ENCODE results near the gene ELMOD2.
A peak's percentile ranks its signal among the peaks of the same experiment; 100 is the strongest.

Gene ELMOD2

GRCh38 chr4:140523857-140524742 is at the start of gene ELMOD2:
TSS of gene ELMOD2 (plus strand) at chr4:140524168. CDS start at chr4:140525429, 1,261 bp downstream.
- TF ChIP-seq ZNF8 (CRISPR knock-in tag; IDR thresholded peaks at IDR 0.05) (no peak), ZFP30 (CRISPR knock-in tag; IDR thresholded peaks at IDR 0.05) (no peak), TCF4 (CRISPR knock-in tag; IDR thresholded peaks at IDR 0.05; ENCODE audit: borderline replicate concordance) (no peak), TSHZ2 (CRISPR knock-in tag; IDR thresholded peaks at IDR 0.05) (peak; percentile 46; the same call in 1 of the 2 replicates), OSR1 (CRISPR knock-in tag; IDR thresholded peaks at IDR 0.05) (no peak), ARNTL (CRISPR knock-in tag; IDR thresholded peaks at IDR 0.05; ENCODE audit: borderline replicate concordance, low read depth) (no peak), SNAI2 (CRISPR knock-in tag; IDR thresholded peaks at IDR 0.05) (no peak), ISL1 (CRISPR knock-in tag; IDR thresholded peaks at IDR 0.05) (no peak), ESRRG (CRISPR knock-in tag; IDR thresholded peaks at IDR 0.05) (no peak), CSDC2 (CRISPR knock-in tag; IDR thresholded peaks at IDR 0.05) (0 out of 2 replicates have a peak, but pooled peaks have one; percentile 24), ZNF70 (CRISPR knock-in tag; IDR thresholded peaks at IDR 0.05) (no peak), BACH2 (CRISPR knock-in tag; IDR thresholded peaks at IDR 0.05; ENCODE audit: borderline replicate concordance) (no peak), GLIS3 (CRISPR knock-in tag; IDR thresholded peaks at IDR 0.05) (no peak), PPARA (CRISPR knock-in tag; IDR thresholded peaks at IDR 0.05; ENCODE audit: borderline replicate concordance) (no peak), POU6F1 (CRISPR knock-in tag; IDR thresholded peaks at IDR 0.05; ENCODE audit: borderline replicate concordance, low read depth) (no peak), ZFP3 (CRISPR knock-in tag; IDR thresholded peaks at IDR 0.05) (peak; percentile 53; the same call in 1 of the 2 replicates)
- ATAC-seq = peak; percentile 100

GRCh38 chr4:140483445-140483844 is 40.5 kb upstream of the ELMOD2 start:
- no peak for ATAC-seq
- no peak for TF ChIP-seq BACH2 (CRISPR knock-in tag; IDR thresholded peaks at IDR 0.05; ENCODE audit: borderline replicate concordance)

- no peak for TF ChIP-seq PPARA (CRISPR knock-in tag; IDR thresholded peaks at IDR 0.05; ENCODE audit: borderline replicate concordance)
- no peak for TF ChIP-seq ISL1 (CRISPR knock-in tag; IDR thresholded peaks at IDR 0.05)
- TF ChIP-seq PATZ1 (CRISPR knock-in tag; IDR thresholded peaks at IDR 0.05; ENCODE audit: borderline replicate concordance) = no peak
- no peak for TF ChIP-seq SNAI2 (CRISPR knock-in tag; IDR thresholded peaks at IDR 0.05)
- TF ChIP-seq POU6F1 (CRISPR knock-in tag; IDR thresholded peaks at IDR 0.05; ENCODE audit: borderline replicate concordance, low read depth) = no peak
- TF ChIP-seq ARNTL (CRISPR knock-in tag; IDR thresholded peaks at IDR 0.05; ENCODE audit: borderline replicate concordance, low read depth) = no peak
- TF ChIP-seq BACH2 (CRISPR knock-in tag; IDR thresholded peaks at IDR 0.05; ENCODE audit: borderline replicate concordance) = no peak
- TF ChIP-seq ZNF565 (CRISPR knock-in tag; conservative IDR thresholded peaks at IDR 0.05; ENCODE audit: low read depth) = no peak
- TF ChIP-seq GLIS3 (CRISPR knock-in tag; IDR thresholded peaks at IDR 0.05) = no peak
- no peak for TF ChIP-seq CREB5 (CRISPR knock-in tag; IDR thresholded peaks at IDR 0.05; ENCODE audit: low read depth)
- TF ChIP-seq ZFP3 (CRISPR knock-in tag; IDR thresholded peaks at IDR 0.05) = no peak
- TF ChIP-seq ZC3H10 (CRISPR knock-in tag; IDR thresholded peaks at IDR 0.05) = no peak
- no peak for TF ChIP-seq TCF4 (CRISPR knock-in tag; IDR thresholded peaks at IDR 0.05; ENCODE audit: borderline replicate concordance)
- no peak for TF ChIP-seq ZNF8 (CRISPR knock-in tag; IDR thresholded peaks at IDR 0.05)
- TF ChIP-seq CSDC2 (CRISPR knock-in tag; IDR thresholded peaks at IDR 0.05) = no peak
- ATAC-seq = no peak
These were observed 38.0 kb upstream of the ELMOD2 start for GRCh38 chr4:140485939-140486338.
